SK-N-SH (cell line): ENCODE data around the gene CELSR2. TPM values are rescaled to one million over a fixed set of nuclear protein-coding genes. Genes with fewer than 3 reads are reported as not detected.

Source experiments
- CTCF ChIA-PET: fragments of 300-600, 350-600 bp; formaldehyde crosslinking; extraction: SDS; loops from one replicate; lab custom pipeline; 2021; lab: Yijun Ruan, JAX
- POLR2A ChIA-PET: fragments of 350-600 bp; sonication (Branson Sonifier 250); formaldehyde crosslinking; extraction: SDS; loops from one replicate; lab custom pipeline; 2020; ENCODE audit warnings: antibody characterized with exemption, inconsistent platforms; lab: Yijun Ruan, JAX
- DNase-seq: peaks from one replicate; pipeline ENCODE4 v3.0.0; 2012
- H2AFZ ChIP-seq: fragments of 200-600 bp; sonication (generic); 2 replicates; pipeline ENCODE4 v1.8.1; 2016; ENCODE audit warnings: antibody characterized with exemption, mild to moderate bottlenecking, low read depth
- H3F3A ChIP-seq: fragments of 200-600 bp; sonication (generic); replicated peaks from 2 replicates; pipeline ENCODE3; 2016; ENCODE audit warnings: antibody characterized with exemption, mild to moderate bottlenecking; ENCODE audit not compliant: insufficient read depth
- H3K27ac ChIP-seq, 2 experiments: fragments of 200-500 bp in 1 of 2; fragments of 200-600 bp in 1 of 2; sonication (Bioruptor generic) in 1 of 2; sonication (generic), shearing (Covaris generic) in 1 of 2; 2 replicates each; pipeline versions ENCODE4 v1.5.1 to v1.6.1; 2014 to 2016; ENCODE audit warnings: low read depth in 2 of 2, inconsistent platforms in 1 of 2, low read length in 1 of 2, mild to moderate bottlenecking in 1 of 2, mixed read lengths in 1 of 2
- H3K27me3 ChIP-seq: fragments of 200-600 bp; sonication (generic), shearing (Covaris generic); 2 replicates; pipeline ENCODE4 v1.6.1; 2016; ENCODE audit warnings: mixed run types; ENCODE audit not compliant: insufficient read depth
- H3K36me3 ChIP-seq, 2 experiments: fragments of 200-500 bp in 1 of 2; fragments of 200-600 bp in 1 of 2; sonication (Bioruptor generic) in 1 of 2; sonication (generic) in 1 of 2; replicated peaks in 1 of 2; 2 replicates each; pipeline versions ENCODE3 to v1.5.1; 2014 to 2016; ENCODE audit warnings: low read length in 1 of 2, mild to moderate bottlenecking in 1 of 2; ENCODE audit not compliant: insufficient read depth in 2 of 2, control insufficient read depth in 1 of 2
- H3K4me1 ChIP-seq, 2 experiments: fragments of 200-500 bp in 1 of 2; fragments of 200-600 bp in 1 of 2; sonication (Bioruptor generic) in 1 of 2; sonication (generic), shearing (Covaris generic) in 1 of 2; 2 replicates each; pipeline versions ENCODE4 v1.5.1 to v1.6.1; 2014 to 2016; ENCODE audit warnings: low read depth in 1 of 2, low read length in 1 of 2, mixed run types in 1 of 2; ENCODE audit not compliant: insufficient read depth in 2 of 2, control insufficient read depth in 1 of 2
- H3K4me2 ChIP-seq: fragments of 200-600 bp; sonication (generic), shearing (Covaris generic); 2 replicates; pipeline ENCODE4 v1.6.1; 2017; ENCODE audit warnings: mixed run types
- H3K4me3 ChIP-seq, 2 experiments: fragments of 200-500 bp in 1 of 2; fragments of 200-600 bp in 1 of 2; sonication (Bioruptor generic) in 1 of 2; sonication (generic), shearing (Covaris generic) in 1 of 2; 2 replicates each; pipeline versions ENCODE4 v1.5.1 to v1.8.1; 2014 to 2016; ENCODE audit warnings: low read depth in 2 of 2, inconsistent platforms in 1 of 2, low read length in 1 of 2, mild to moderate bottlenecking in 1 of 2, mixed read lengths in 1 of 2, moderate library complexity in 1 of 2
- H3K79me2 ChIP-seq: fragments of 200-600 bp; sonication (generic); 2 replicates; pipeline ENCODE4 v1.8.1; 2017; ENCODE audit warnings: mild to moderate bottlenecking; ENCODE audit not compliant: insufficient read depth
- H3K9ac ChIP-seq: fragments of 200-600 bp; sonication (generic); 2 replicates; pipeline ENCODE4 v1.6.1; 2017; ENCODE audit warnings: mixed run types
- H3K9me2 ChIP-seq: fragments of 200-600 bp; sonication (generic); 2 replicates; pipeline ENCODE4 v1.6.1; 2017; ENCODE audit warnings: mixed run types
- H3K9me3 ChIP-seq: fragments of 200-600 bp; sonication (generic); 2 replicates; pipeline ENCODE4 v1.6.1; 2017; ENCODE audit warnings: mixed run types, mild to moderate bottlenecking, moderate library complexity
- H4K20me1 ChIP-seq: fragments of 200-600 bp; sonication (generic); 2 replicates; pipeline ENCODE4 v1.6.1; 2017; ENCODE audit warnings: mild to moderate bottlenecking, mixed run types; ENCODE audit not compliant: insufficient read depth
- EZH2phosphoT487 ChIP-seq: fragments of 200-600 bp; sonication (generic); IDR thresholded peaks from 2 replicates; pipeline ENCODE4 v1.6.1; 2017; ENCODE audit warnings: low read depth, mixed run types, mild to moderate bottlenecking, antibody characterized with exemption, moderate library complexity, borderline replicate concordance
- FOXJ3 ChIP-seq: sonication (generic); formaldehyde crosslinking; IDR thresholded peaks from 2 replicates; pipeline ENCODE4 v1.5.1; 2020; ENCODE audit warnings: mild to moderate bottlenecking, missing genetic modification reagents
- FOXM1 ChIP-seq: IDR thresholded peaks from 2 replicates; pipeline ENCODE4 v1.4.0; 2012; ENCODE audit warnings: low read depth, mild to moderate bottlenecking
- GATA2 ChIP-seq: sonication (generic); formaldehyde crosslinking; IDR thresholded peaks from 2 replicates; pipeline ENCODE4 v1.5.0; 2020; ENCODE audit warnings: mild to moderate bottlenecking, missing genetic modification reagents
- RCOR1 ChIP-seq: fragments of 150-350 bp; IDR thresholded peaks from 2 replicates; pipeline ENCODE4 v1.6.1; 2017; ENCODE audit warnings: antibody characterized with exemption, low read length
- RFX5 ChIP-seq: IDR thresholded peaks from 2 replicates; pipeline ENCODE4 v1.6.1; 2012; ENCODE audit warnings: mild to moderate bottlenecking, improper control_type of control experiment, low read length
- TEAD4 ChIP-seq: IDR thresholded peaks from 2 replicates; pipeline ENCODE4 v1.4.0; 2012; ENCODE audit warnings: mild to moderate bottlenecking, borderline replicate concordance; ENCODE audit not compliant: insufficient read depth
- WGBS: methylation state at CpG from one replicate; pipeline ENCODE4 v1.1.6; 2017; ENCODE audit warnings: low lambda C conversion rate; 5-methylcytosine and 5-hydroxymethylcytosine counted together
- polyA plus RNA-seq, 3 experiments: library from polyadenylated mRNA; depleted of rRNA; stranded (reverse); fragments of >200 nt; gene quantifications; 2 replicates each; pipeline ENCODE4 v1.2.3, GENCODE V29; 2012
- TF ChIP-seq, protein P1 (sequence below): fragments of 200-600 bp; sonication (generic); IDR thresholded peaks from 2 replicates; pipeline ENCODE4 v1.6.1; 2017; ENCODE audit warnings: antibody characterized with exemption, mild to moderate bottlenecking, moderate library complexity
- TF ChIP-seq, protein P2 (sequence below): fragments of 150-350 bp; IDR thresholded peaks from 2 replicates; pipeline ENCODE4 v1.6.1; 2017; ENCODE audit warnings: antibody characterized with exemption, low read length, low read depth, borderline replicate concordance

CELSR2 gene
- polyA plus RNA-seq, 1 of the 3 experiments (the other 2 are of a cell fraction), result 3.5 TPM

DNA sequence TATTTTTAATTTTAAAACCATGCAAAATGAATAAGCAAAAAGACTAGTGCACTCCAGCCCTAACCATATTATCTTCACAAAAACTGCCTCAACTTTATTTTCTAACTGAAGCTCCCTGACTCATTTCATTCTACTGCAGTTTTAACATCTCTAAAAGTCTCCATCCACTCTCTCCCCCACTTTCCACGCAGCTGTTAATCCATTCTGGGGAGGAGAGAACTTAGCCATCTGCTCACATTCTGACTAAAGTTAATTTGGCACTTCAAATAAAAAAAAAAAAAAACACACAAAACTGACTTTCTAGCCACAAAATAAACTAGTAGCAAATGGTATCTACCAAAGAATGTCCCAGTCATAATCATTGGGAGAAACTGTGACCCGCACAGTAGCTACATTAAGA lies 62.9 kb downstream of the CELSR2 start:
- Histone ChIP-seq H3K27me3 (no peaks in the 10 kb centered on the region), H4K20me1 (no peaks in the 10 kb centered on the region), H3K4me3 (no peak overlapping the region), H3K27ac (no peak overlapping the region), H3K4me2 (no peak overlapping the region), H3K9ac (no peak overlapping the region), H3K4me1 (peaks cover 0 to 9% of the 10 kb centered on the region in 2 experiments; a peak in 2 of 4 replicates), H3K36me3 (peaks cover 13 to 17% of the 10 kb centered on the region in 2 experiments), H3K9me3 (no peaks in the 10 kb centered on the region), H3F3A (no peaks in the 10 kb centered on the region), H3K79me2 (no peaks in the 10 kb centered on the region), H3K9me2 (no peaks in the 10 kb centered on the region), H2AFZ (no peak overlapping the region)
- WGBS, result 96% methylated on average over 2 of the region's 2 CpGs
- CTCF ChIA-PET, result no interaction called here
- no peak for DNase-seq
- POLR2A ChIA-PET, result no interaction called here
- TF ChIP-seq TEAD4 (no peak), RFX5 (no peak), RCOR1 (no peak), EZH2phosphoT487 (no peak), FOXM1 (no peak), GATA2 (CRISPR knock-in tag) (no peak)
- TF ChIP-seq, protein P1, sequence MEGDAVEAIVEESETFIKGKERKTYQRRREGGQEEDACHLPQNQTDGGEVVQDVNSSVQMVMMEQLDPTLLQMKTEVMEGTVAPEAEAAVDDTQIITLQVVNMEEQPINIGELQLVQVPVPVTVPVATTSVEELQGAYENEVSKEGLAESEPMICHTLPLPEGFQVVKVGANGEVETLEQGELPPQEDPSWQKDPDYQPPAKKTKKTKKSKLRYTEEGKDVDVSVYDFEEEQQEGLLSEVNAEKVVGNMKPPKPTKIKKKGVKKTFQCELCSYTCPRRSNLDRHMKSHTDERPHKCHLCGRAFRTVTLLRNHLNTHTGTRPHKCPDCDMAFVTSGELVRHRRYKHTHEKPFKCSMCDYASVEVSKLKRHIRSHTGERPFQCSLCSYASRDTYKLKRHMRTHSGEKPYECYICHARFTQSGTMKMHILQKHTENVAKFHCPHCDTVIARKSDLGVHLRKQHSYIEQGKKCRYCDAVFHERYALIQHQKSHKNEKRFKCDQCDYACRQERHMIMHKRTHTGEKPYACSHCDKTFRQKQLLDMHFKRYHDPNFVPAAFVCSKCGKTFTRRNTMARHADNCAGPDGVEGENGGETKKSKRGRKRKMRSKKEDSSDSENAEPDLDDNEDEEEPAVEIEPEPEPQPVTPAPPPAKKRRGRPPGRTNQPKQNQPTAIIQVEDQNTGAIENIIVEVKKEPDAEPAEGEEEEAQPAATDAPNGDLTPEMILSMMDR, result no peak

- Histone ChIP-seq H3K9me3 (no peaks in the 10 kb centered on the region), H3K79me2 (no peaks in the 10 kb centered on the region), H2AFZ (no peak overlapping the region), H3K36me3 (peaks cover 13 to 17% of the 10 kb centered on the region in 2 experiments), H3F3A (no peaks in the 10 kb centered on the region), H3K27me3 (no peaks in the 10 kb centered on the region), H3K4me3 (no peak overlapping the region), H3K9me2 (no peaks in the 10 kb centered on the region), H3K4me1 (peaks cover 0 to 7% of the 10 kb centered on the region in 2 experiments; a peak in 2 of 4 replicates), H3K4me2 (no peak overlapping the region), H4K20me1 (no peaks in the 10 kb centered on the region), H3K27ac (peak overlapping the region in 1 of 2 experiments; percentile 39; a peak in 1 of 4 replicates), H3K9ac (no peak overlapping the region)
- DNase-seq, result peak; percentile 43
- no peak for TF ChIP-seq GATA2 (CRISPR knock-in tag)
- no peak for TF ChIP-seq FOXJ3 (CRISPR knock-in tag)
- TF ChIP-seq, protein P2, sequence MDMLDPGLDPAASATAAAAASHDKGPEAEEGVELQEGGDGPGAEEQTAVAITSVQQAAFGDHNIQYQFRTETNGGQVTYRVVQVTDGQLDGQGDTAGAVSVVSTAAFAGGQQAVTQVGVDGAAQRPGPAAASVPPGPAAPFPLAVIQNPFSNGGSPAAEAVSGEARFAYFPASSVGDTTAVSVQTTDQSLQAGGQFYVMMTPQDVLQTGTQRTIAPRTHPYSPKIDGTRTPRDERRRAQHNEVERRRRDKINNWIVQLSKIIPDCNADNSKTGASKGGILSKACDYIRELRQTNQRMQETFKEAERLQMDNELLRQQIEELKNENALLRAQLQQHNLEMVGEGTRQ, result no peak
- POLR2A ChIA-PET, result no interaction called here
- CTCF ChIA-PET, result interaction anchor here (0.6 to 0.7 kb wide), 2 partner anchors 16 to 30 kb away, joined by 3 read pairs; partner anchors contain the start of gene PSRC1
- WGBS, result 88% methylated on average over 12 of the region's 12 CpGs
These were observed 63.8 kb downstream of the CELSR2 start for GRCh38 chr1:109312978-109313775.
